HG03095 (cell line): ENCODE measurements around the gene NAA40.

Source experiments
- ATAC-seq: cut with Tn5 transposase; IDR thresholded peaks from one replicate; pipeline ENCODE4 v1.9.1; 2021; ENCODE audit warnings: moderate library complexity; ENCODE audit not compliant: unreplicated experiment

The NAA40 gene

GRCh38 chr11:63938479-63939396 lies at the start of gene NAA40:
Gene NAA40, plus strand, starts transcription at chr11:63939002. Its CDS starts 95 bp downstream, at chr11:63939097.
- peak; percentile 83 for ATAC-seq

GRCh38 chr11:63889344-63889743 lies 49.5 kb upstream of the NAA40 start:
- ATAC-seq = no peak

- no peak for ATAC-seq
These were observed 48.4 kb upstream of the NAA40 start for GRCh38 chr11:63890368-63890767.

- ATAC-seq = no peak
These were observed 46.6 kb upstream of the NAA40 start for GRCh38 chr11:63892228-63892627.

- ATAC-seq = no peak
These were observed 45.4 kb upstream of the NAA40 start for GRCh38 chr11:63893355-63893754.

- no peak for ATAC-seq
These were observed 42.7 kb upstream of the NAA40 start for GRCh38 chr11:63896071-63896470.

- no peak for ATAC-seq
These were observed 41.2 kb upstream of the NAA40 start for GRCh38 chr11:63897459-63898146.

GRCh38 chr11:63901660-63902059 lies 37.1 kb upstream of the NAA40 start:
- ATAC-seq = no peak

GRCh38 chr11:63903884-63904283 lies 34.9 kb upstream of the NAA40 start:
- no peak for ATAC-seq

- no peak for ATAC-seq
These were observed 34.1 kb upstream of the NAA40 start for GRCh38 chr11:63904743-63905142.

- no peak for ATAC-seq
These were observed 33.6 kb upstream of the NAA40 start for GRCh38 chr11:63905179-63905578.

GRCh38 chr11:63906087-63906486 lies 32.7 kb upstream of the NAA40 start:
- no peak for ATAC-seq

GRCh38 chr11:63906585-63906984 lies 32.2 kb upstream of the NAA40 start:
- ATAC-seq = no peak

GRCh38 chr11:63907063-63907462 lies 31.7 kb upstream of the NAA40 start:
- no peak for ATAC-seq

GRCh38 chr11:63907808-63908530 lies 30.8 kb upstream of the NAA40 start:
- no peak for ATAC-seq

GRCh38 chr11:63908631-63909401 lies 30.0 kb upstream of the NAA40 start:
- no peak for ATAC-seq

- ATAC-seq = no peak
These were observed 29.0 kb upstream of the NAA40 start for GRCh38 chr11:63909591-63910506.

- no peak for ATAC-seq
These were observed 28.1 kb upstream of the NAA40 start for GRCh38 chr11:63910675-63911074.

GRCh38 chr11:63911440-63911839 lies 27.4 kb upstream of the NAA40 start:
- no peak for ATAC-seq

GRCh38 chr11:63911876-63912275 lies 26.9 kb upstream of the NAA40 start:
- ATAC-seq = no peak
